Naive thymus-derived CD4-positive, alpha-beta T cell (primary cell): ENCODE data around the gene DDX10. TPM values are rescaled to one million over a fixed set of nuclear protein-coding genes. Genes with fewer than 3 reads are reported as not detected.

Source experiments
- ATAC-seq: fragments of 150-1000 bp; cut with Tn5 transposase; 2 replicates; pipeline ENCODE4 v1.10.0; 2021; ENCODE audit warnings: mild to moderate bottlenecking, moderate library complexity
- CTCF ChIA-PET: fragments of 350-600 bp; sonication (Branson Sonifier 250); formaldehyde crosslinking; loops from one replicate; lab custom pipeline; 2021; ENCODE audit warnings: antibody characterized with exemption; lab: Charles Lee
- POLR2A ChIA-PET: fragments of 350-600 bp; sonication (Branson Sonifier 250); formaldehyde crosslinking; loops from one replicate; lab custom pipeline; 2021; ENCODE audit warnings: antibody characterized with exemption, inconsistent platforms; lab: Charles Lee
- DNase-seq, 9 donors: peaks; one replicate each; pipeline versions ENCODE4 v3.0.0 to v3.0.0-alpha.2; 2020 to 2022; ENCODE audit warnings: mixed read lengths in 1 of 9
- H3K27ac ChIP-seq: one replicate; pipeline ENCODE4 v1.7.0; 2013; ENCODE audit warnings: mild to moderate bottlenecking, low read depth, low read length, moderate library complexity
- H3K27me3 ChIP-seq, 2 donors: one replicate each; pipeline ENCODE4 v1.7.0; 2013; ENCODE audit warnings: low read length in 2 of 2, mild to moderate bottlenecking in 2 of 2, moderate library complexity in 2 of 2; ENCODE audit not compliant: control insufficient read depth in 2 of 2, insufficient read depth in 2 of 2
- H3K36me3 ChIP-seq, 3 experiments: 1 replicate in 2 of 3; 2 replicates in 1 of 3; pipeline ENCODE4 v1.7.0; 2013; ENCODE audit warnings: low read length in 3 of 3, mild to moderate bottlenecking in 3 of 3, moderate library complexity in 1 of 3; ENCODE audit not compliant: insufficient read depth in 3 of 3, control insufficient read depth in 2 of 3
- H3K4me1 ChIP-seq, 2 donors: one replicate each; pipeline ENCODE4 v1.7.0; 2013; ENCODE audit warnings: low read length in 2 of 2, mild to moderate bottlenecking in 2 of 2, moderate library complexity in 1 of 2; ENCODE audit not compliant: control insufficient read depth in 2 of 2, insufficient read depth in 2 of 2
- H3K4me3 ChIP-seq: 2 replicates; pipeline ENCODE4 v1.7.0; 2013; ENCODE audit warnings: mild to moderate bottlenecking, low read length
- H3K9me3 ChIP-seq, 3 experiments: 1 replicate in 2 of 3; 2 replicates in 1 of 3; pipeline ENCODE4 v1.7.0; 2013; ENCODE audit warnings: low read length in 3 of 3; ENCODE audit not compliant: control insufficient read depth in 2 of 3
- H3K27ac Mint-ChIP-seq, 9 donors: one replicate each; pipeline ENCODE4 v1.8.0; 2020 to 2022; ENCODE audit warnings: mixed read lengths in 9 of 9, mild to moderate bottlenecking in 8 of 9, moderate library complexity in 5 of 9, inconsistent platforms in 2 of 9
- H3K27me3 Mint-ChIP-seq, 5 donors: one replicate each; pipeline ENCODE4 v1.8.0; 2021 to 2022; ENCODE audit warnings: mixed read lengths in 5 of 5, mild to moderate bottlenecking in 1 of 5
- H3K36me3 Mint-ChIP-seq, 5 donors: one replicate each; pipeline ENCODE4 v1.8.0; 2020 to 2022; ENCODE audit warnings: mixed read lengths in 5 of 5, mild to moderate bottlenecking in 3 of 5, inconsistent platforms in 1 of 5
- H3K4me1 Mint-ChIP-seq, 7 donors: one replicate each; pipeline ENCODE4 v1.8.0; 2020 to 2022; ENCODE audit warnings: mixed read lengths in 7 of 7, mild to moderate bottlenecking in 3 of 7, inconsistent platforms in 1 of 7
- H3K4me3 Mint-ChIP-seq, 10 donors: one replicate each; pipeline ENCODE4 v1.8.0; 2020 to 2022; ENCODE audit warnings: mild to moderate bottlenecking in 10 of 10, mixed read lengths in 10 of 10, moderate library complexity in 6 of 10, inconsistent platforms in 2 of 10
- H3K9me3 Mint-ChIP-seq, 11 donors: one replicate each; pipeline ENCODE4 v1.8.0; 2020 to 2022; ENCODE audit warnings: mixed read lengths in 11 of 11, mild to moderate bottlenecking in 4 of 11, inconsistent platforms in 1 of 11, moderate library complexity in 1 of 11
- intact Hi-C, 2 donors: fragments of 100-400 bp; cut with micrococcal nuclease; formaldehyde crosslinking; loops; one replicate each; pipeline ENCODE4 v1.15.1; 2023
- polyA plus RNA-seq, 2 donors: library from polyadenylated mRNA; unstranded; fragments of 300-500 nt; fragmentation: Illumina TruSeq; gene quantifications; one replicate each; pipeline ENCODE4 v1.2.3, GENCODE V29; 2021
- total RNA-seq, 6 experiments: library from RNA in 5 of 6; stranded (reverse) in 5 of 6; gene quantifications; 1 replicate in 5 of 6; 2 replicates in 1 of 6; pipeline ENCODE4 v1.2.3 and lab custom pipeline; 2021 to 2026

Gene DDX10
- total and polyA plus RNA-seq, 7 experiments from 2014 or later: 14.8 to 34.6 (median 22.4) TPM

DNA sequence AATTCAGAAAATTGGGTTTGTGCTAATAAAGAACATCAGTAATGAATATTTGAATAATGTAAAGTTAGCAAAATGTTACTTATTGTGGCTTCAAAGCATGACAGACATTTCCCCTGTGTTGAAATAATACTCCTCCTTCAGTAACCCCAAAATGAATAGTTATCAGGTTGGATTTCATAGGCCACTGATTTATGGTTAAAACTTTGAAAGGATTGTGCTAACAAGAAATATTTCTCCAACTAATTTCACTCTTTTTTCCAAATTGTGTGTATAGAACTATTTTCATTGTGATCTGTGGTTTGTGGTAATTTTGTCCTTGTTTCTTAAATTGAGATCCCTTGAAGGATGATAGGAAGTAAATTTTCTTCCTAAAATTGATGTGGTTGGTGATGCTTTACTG, 7.9 kb downstream of the DDX10 start:
- H3K27ac Mint-ChIP-seq: no peak overlapping the region
- Histone ChIP-seq H3K27ac (no peak overlapping the region), H3K36me3 (peaks cover 0 to 31% (median 7%) of the 10 kb centered on the region in 3 experiments), H3K9me3 (no peaks in the 10 kb centered on the region), H3K4me1 (no peaks in the 10 kb centered on the region), H3K27me3 (no peaks in the 10 kb centered on the region), H3K4me3 (no peak overlapping the region)
- CTCF ChIA-PET: no interaction called here
- no peaks in the 10 kb centered on the region for H3K27me3 Mint-ChIP-seq
- intact Hi-C loops: no loop called here
- H3K36me3 Mint-ChIP-seq: peaks cover 12 to 44% (median 27%) of the 10 kb centered on the region in 5 donors
- POLR2A ChIA-PET: interaction anchor here (0.6 kb wide), 1 partner anchor 110 kb away, joined by 8 read pairs; no protein-coding TSS in a partner anchor
- ATAC-seq (no peak), DNase-seq (no peak)
- H3K4me3 Mint-ChIP-seq: no peak overlapping the region
- H3K4me1 Mint-ChIP-seq: peaks cover 11 to 51% (median 44%) of the 10 kb centered on the region in 7 donors
- H3K9me3 Mint-ChIP-seq: no peaks in the 10 kb centered on the region

DNA sequence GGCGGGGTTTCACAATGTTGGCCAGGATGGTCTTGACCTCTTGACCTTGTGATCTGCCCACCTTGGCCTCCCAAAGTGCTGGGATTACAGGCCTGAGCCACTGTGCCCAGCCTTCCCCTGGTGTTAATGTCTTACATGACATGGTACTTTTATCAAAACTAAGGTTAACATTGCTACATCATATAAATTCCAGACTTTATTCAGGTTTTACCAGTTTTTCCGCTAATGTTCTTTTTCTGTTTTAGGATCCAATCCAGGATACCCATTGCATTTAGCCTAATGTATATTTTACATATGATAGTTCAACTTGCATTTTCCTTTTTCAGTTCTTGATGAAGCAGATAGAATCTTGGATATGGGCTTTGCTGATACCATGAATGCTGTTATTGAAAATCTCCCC, 14.2 kb downstream of the DDX10 start:
- DNase-seq (no peak), ATAC-seq (no peak)
- POLR2A ChIA-PET: no interaction called here
- Histone ChIP-seq H3K9me3 (no peaks in the 10 kb centered on the region), H3K4me3 (no peak overlapping the region), H3K4me1 (no peaks in the 10 kb centered on the region), H3K27ac (no peak overlapping the region), H3K36me3 (peaks cover 0 to 56% (median 11%) of the 10 kb centered on the region in 3 experiments), H3K27me3 (no peaks in the 10 kb centered on the region)
- Mint-ChIP-seq H3K4me1 (peaks cover 1 to 24% (median 13%) of the 10 kb centered on the region in 7 donors), H3K27ac (no peak overlapping the region), H3K4me3 (no peak overlapping the region), H3K36me3 (peaks cover 20 to 57% (median 42%) of the 10 kb centered on the region in 5 donors), H3K27me3 (no peaks in the 10 kb centered on the region), H3K9me3 (no peaks in the 10 kb centered on the region)
- intact Hi-C loops: loop anchor here in 1 of 2 donors (2.0 kb wide), 1 partner anchor 14 kb away; no protein-coding TSS in a partner anchor
- CTCF ChIA-PET: no interaction called here

DNA sequence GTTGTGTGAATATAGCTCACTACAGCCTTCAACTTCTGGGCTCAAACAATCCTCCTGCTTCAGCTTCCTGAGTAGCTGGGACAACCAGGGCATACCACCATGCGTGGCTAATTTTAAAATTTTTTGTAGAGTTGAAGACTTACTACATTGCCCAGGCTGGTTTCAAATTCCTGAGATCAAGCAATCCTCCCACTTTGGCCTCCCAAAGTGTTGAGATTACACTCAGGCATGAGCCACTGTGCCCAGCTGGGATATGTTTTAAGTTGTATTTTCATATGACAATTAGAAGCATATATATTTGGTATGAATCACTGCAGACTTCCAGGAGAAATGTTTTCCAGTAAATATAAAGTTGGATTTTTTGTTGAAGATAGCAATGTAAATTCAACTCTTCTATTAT, 15.4 kb downstream of the DDX10 start:
- ATAC-seq (no peak), DNase-seq (no peak)
- ChIA-PET CTCF (no interaction called here), POLR2A (interaction anchor here (0.7 kb wide), 1 partner anchor 665 kb away, joined by 3 read pairs; no protein-coding TSS in a partner anchor)
- H3K27ac ChIP-seq: no peak overlapping the region
- H3K36me3 ChIP-seq: peaks cover 0 to 50% (median 10%) of the 10 kb centered on the region in 3 experiments
- no peaks in the 10 kb centered on the region for H3K9me3 ChIP-seq
- no peak overlapping the region for H3K4me3 ChIP-seq
- Mint-ChIP-seq H3K9me3 (no peaks in the 10 kb centered on the region), H3K27me3 (no peaks in the 10 kb centered on the region), H3K4me3 (no peak overlapping the region), H3K36me3 (peaks cover 20 to 57% (median 35%) of the 10 kb centered on the region in 5 donors), H3K4me1 (peaks cover 1 to 24% (median 13%) of the 10 kb centered on the region in 7 donors), H3K27ac (no peak overlapping the region)
- H3K27me3 ChIP-seq: no peaks in the 10 kb centered on the region
- intact Hi-C loops: no loop called here
- H3K4me1 ChIP-seq: no peaks in the 10 kb centered on the region

DNA sequence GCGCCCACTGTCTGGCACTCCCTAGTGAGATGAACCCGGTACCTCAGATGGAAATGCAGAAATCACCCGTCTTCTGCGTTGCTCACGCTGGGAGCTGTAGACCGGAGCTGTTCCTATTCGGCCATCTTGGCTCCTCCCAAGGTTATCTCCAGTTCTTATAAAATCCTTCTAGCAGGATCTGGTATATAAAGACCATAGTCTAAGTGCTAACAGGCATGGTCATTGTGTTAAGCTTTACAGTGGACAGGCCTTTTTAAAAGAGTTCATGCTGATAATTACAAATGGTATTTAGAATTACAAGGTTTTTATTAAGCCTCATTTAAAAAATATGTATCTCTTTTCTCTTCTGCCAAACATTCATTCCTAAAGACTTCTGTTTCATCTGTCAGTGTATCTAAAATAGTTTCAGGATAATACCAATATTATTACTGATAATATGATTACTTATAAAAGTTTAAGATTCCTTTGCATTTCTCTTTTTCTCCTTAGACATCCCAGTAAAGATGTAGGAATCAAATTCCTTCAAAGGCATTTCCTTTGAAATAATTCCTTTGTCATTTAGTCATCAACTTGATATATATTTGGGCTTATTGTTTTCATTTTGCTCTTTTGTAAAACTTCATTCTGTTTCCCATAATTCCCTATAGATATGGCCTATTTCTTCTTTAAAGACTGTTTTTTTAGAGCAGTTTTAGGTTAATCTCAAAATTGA, 20.7 kb downstream of the DDX10 start:
- Mint-ChIP-seq H3K4me1 (peaks cover 0 to 24% (median 13%) of the 10 kb centered on the region in 7 donors), H3K4me3 (no peak overlapping the region), H3K36me3 (peaks cover 11 to 69% (median 39%) of the 10 kb centered on the region in 5 donors), H3K27ac (no peak overlapping the region), H3K9me3 (peaks cover 0 to 4% (median 0%) of the 10 kb centered on the region in 11 donors), H3K27me3 (no peaks in the 10 kb centered on the region)
- no peaks in the 10 kb centered on the region for H3K4me1 ChIP-seq
- no peaks in the 10 kb centered on the region for H3K9me3 ChIP-seq
- H3K4me3 ChIP-seq: no peak overlapping the region
- no peaks in the 10 kb centered on the region for H3K27me3 ChIP-seq
- no peak overlapping the region for H3K27ac ChIP-seq
- peaks cover 11 to 26% (median 12%) of the 10 kb centered on the region in 3 experiments for H3K36me3 ChIP-seq
- DNase-seq (no peak), ATAC-seq (no peak)
- ChIA-PET CTCF (no interaction called here), POLR2A (no interaction called here)
- intact Hi-C loops: no loop called here

DNA sequence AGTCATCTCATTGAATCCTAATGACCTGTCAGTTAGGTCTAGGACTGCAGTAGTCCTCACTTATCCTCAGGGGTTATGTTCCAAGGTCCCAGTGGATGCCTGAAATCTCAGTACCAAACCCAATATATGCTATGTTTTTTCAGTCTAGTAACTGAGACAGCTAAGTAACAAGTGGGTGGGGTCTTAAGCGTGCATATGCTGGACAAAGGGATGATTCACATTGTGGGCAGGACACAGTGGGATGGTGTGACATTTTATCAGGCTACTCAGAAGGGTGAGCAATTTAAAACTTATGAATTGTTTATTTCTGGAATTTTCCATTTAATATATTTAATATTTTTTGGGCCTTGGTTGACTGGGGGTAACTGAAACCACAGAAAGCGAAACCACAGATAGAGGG, 29.0 kb downstream of the DDX10 start:
- Mint-ChIP-seq H3K4me3 (no peak overlapping the region), H3K9me3 (no peaks in the 10 kb centered on the region), H3K4me1 (no peaks in the 10 kb centered on the region), H3K36me3 (peaks cover 0 to 74% (median 15%) of the 10 kb centered on the region in 5 donors), H3K27ac (no peak overlapping the region), H3K27me3 (no peaks in the 10 kb centered on the region)
- Histone ChIP-seq H3K4me1 (no peaks in the 10 kb centered on the region), H3K27ac (no peak overlapping the region), H3K27me3 (no peaks in the 10 kb centered on the region), H3K9me3 (no peaks in the 10 kb centered on the region), H3K4me3 (no peak overlapping the region), H3K36me3 (peaks cover 14 to 42% (median 17%) of the 10 kb centered on the region in 3 experiments)
- no peak for ATAC-seq
- CTCF ChIA-PET: no interaction called here
- DNase-seq: no peak
- POLR2A ChIA-PET: no interaction called here
- intact Hi-C loops: loop anchor here (2.0 to 10.0 kb wide), 3 partner anchors 15 to 1741 kb away; no protein-coding TSS in a partner anchor

DNA sequence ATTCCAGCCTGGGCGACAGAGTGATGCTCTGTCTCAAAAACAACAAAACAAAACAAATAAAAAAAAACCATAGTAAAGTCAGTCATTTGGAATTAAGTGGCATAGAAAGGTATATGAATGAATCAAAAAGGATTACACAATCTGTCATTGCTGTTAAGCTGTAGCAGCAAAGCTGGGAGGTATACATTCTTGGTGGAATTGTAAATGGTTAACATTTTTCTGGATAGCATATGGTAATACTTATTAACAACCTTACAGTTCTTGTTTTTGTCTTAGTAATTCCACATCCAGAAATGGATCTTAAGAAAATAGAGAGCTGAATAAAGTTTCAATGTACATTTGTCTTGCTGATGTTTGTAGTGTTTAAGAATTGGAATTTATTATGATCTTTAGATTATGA, 30.0 kb downstream of the DDX10 start:
- H3K4me3 ChIP-seq: no peak overlapping the region
- H3K4me1 ChIP-seq: no peaks in the 10 kb centered on the region
- H3K36me3 Mint-ChIP-seq: peaks cover 0 to 71% (median 11%) of the 10 kb centered on the region in 5 donors
- intact Hi-C loops: loop anchor here (10.0 kb wide), 2 partner anchors 1240 to 1740 kb away; no protein-coding TSS in a partner anchor
- no peak for DNase-seq
- no peaks in the 10 kb centered on the region for H3K9me3 Mint-ChIP-seq
- ChIA-PET POLR2A (no interaction called here), CTCF (no interaction called here)
- H3K9me3 ChIP-seq: no peaks in the 10 kb centered on the region
- H3K4me1 Mint-ChIP-seq: no peaks in the 10 kb centered on the region
- no peak for ATAC-seq
- H3K27me3 ChIP-seq: no peaks in the 10 kb centered on the region
- no peak overlapping the region for H3K4me3 Mint-ChIP-seq
- no peaks in the 10 kb centered on the region for H3K27me3 Mint-ChIP-seq
- H3K27ac Mint-ChIP-seq: peak overlapping the region in 1 of 9 donors; percentile 10
- no peak overlapping the region for H3K27ac ChIP-seq
- H3K36me3 ChIP-seq: peaks cover 4 to 34% (median 7%) of the 10 kb centered on the region in 3 experiments
